ENCODE data around the gene SERINC3.

DNA sequence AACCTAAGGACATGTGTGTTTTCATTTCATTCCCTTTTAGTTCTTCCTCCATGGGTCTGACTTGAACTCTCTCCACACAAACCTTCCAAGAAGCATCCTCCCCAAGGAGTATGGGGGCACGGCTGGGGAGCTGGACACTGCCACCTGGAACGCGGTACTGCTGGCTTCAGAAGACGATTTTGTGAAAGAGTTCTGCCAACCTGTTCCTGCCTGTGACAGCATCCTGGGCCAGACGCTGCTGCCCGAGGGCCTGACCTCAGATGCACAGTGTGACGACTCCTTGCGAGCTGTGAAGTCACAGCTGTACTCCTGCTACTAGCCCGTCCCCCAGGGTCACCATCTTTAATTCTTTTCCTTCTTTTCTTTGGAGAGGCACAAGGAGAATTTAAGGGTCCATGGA lies 32.6 kb downstream of the SERINC3 start:
- TF ChIP-seq POLR2A (IDR thresholded peaks at IDR 0.05) = no peak
- TF ChIP-seq, protein P1, sequence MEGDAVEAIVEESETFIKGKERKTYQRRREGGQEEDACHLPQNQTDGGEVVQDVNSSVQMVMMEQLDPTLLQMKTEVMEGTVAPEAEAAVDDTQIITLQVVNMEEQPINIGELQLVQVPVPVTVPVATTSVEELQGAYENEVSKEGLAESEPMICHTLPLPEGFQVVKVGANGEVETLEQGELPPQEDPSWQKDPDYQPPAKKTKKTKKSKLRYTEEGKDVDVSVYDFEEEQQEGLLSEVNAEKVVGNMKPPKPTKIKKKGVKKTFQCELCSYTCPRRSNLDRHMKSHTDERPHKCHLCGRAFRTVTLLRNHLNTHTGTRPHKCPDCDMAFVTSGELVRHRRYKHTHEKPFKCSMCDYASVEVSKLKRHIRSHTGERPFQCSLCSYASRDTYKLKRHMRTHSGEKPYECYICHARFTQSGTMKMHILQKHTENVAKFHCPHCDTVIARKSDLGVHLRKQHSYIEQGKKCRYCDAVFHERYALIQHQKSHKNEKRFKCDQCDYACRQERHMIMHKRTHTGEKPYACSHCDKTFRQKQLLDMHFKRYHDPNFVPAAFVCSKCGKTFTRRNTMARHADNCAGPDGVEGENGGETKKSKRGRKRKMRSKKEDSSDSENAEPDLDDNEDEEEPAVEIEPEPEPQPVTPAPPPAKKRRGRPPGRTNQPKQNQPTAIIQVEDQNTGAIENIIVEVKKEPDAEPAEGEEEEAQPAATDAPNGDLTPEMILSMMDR (IDR thresholded peaks at IDR 0.05) = no peak

Measured in gastroesophageal sphincter (tissue), 3 donors.